ENCODE measurements around the gene NUDT14.

The NUDT14 gene

GRCh38 chr14:105176513-105176912 is 4.6 kb downstream of the NUDT14 start:
- no peaks in the 10 kb centered on the region for H3K9me3 ChIP-seq (ENCODE audit: severe bottlenecking)
- no peaks in the 10 kb centered on the region for H3K36me3 ChIP-seq (ENCODE audit: low read depth)
- H3K4me3 ChIP-seq (ENCODE audit: severe bottlenecking) = no peak overlapping the region
- H3K27ac ChIP-seq (ENCODE audit: poor library complexity, severe bottlenecking) = no peak overlapping the region
- no peaks in the 10 kb centered on the region for H3K27me3 ChIP-seq (ENCODE audit: insufficient read depth, poor library complexity, severe bottlenecking)
- ATAC-seq (ENCODE audit: low read depth) (no peak), DNase-seq (ENCODE audit: low spot score) (no peak)
- TF ChIP-seq CTCF (IDR thresholded peaks at IDR 0.05; ENCODE audit: poor library complexity, severe bottlenecking) = no peak
- peaks cover 9% of the 10 kb centered on the region for H3K4me1 ChIP-seq (ENCODE audit: insufficient read depth, poor library complexity, severe bottlenecking)

- no peak overlapping the region for H3K4me3 ChIP-seq (ENCODE audit: severe bottlenecking)
- H3K27ac ChIP-seq (ENCODE audit: poor library complexity, severe bottlenecking) = peak overlapping the region; percentile 46
- no peaks in the 10 kb centered on the region for H3K36me3 ChIP-seq (ENCODE audit: low read depth)
- ATAC-seq (ENCODE audit: low read depth) = peak; percentile 58
- no peaks in the 10 kb centered on the region for H3K9me3 ChIP-seq (ENCODE audit: severe bottlenecking)
- TF ChIP-seq CTCF (IDR thresholded peaks at IDR 0.05; ENCODE audit: poor library complexity, severe bottlenecking) = no peak
- no peaks in the 10 kb centered on the region for H3K27me3 ChIP-seq (ENCODE audit: insufficient read depth, poor library complexity, severe bottlenecking)
- no peak for DNase-seq (ENCODE audit: low spot score)
- H3K4me1 ChIP-seq (ENCODE audit: insufficient read depth, poor library complexity, severe bottlenecking) = peaks cover 6% of the 10 kb centered on the region
Observed at GRCh38 chr14:105173901-105174894, 6.9 kb downstream of the NUDT14 start.

- H3K9me3 ChIP-seq (ENCODE audit: severe bottlenecking) = no peaks in the 10 kb centered on the region
- no peak overlapping the region for H3K27ac ChIP-seq (ENCODE audit: poor library complexity, severe bottlenecking)
- H3K4me1 ChIP-seq (ENCODE audit: insufficient read depth, poor library complexity, severe bottlenecking) = peaks cover 6% of the 10 kb centered on the region
- ATAC-seq (ENCODE audit: low read depth) (no peak), DNase-seq (ENCODE audit: low spot score) (no peak)
- no peak for TF ChIP-seq CTCF (IDR thresholded peaks at IDR 0.05; ENCODE audit: poor library complexity, severe bottlenecking)
- no peaks in the 10 kb centered on the region for H3K36me3 ChIP-seq (ENCODE audit: low read depth)
- H3K27me3 ChIP-seq (ENCODE audit: insufficient read depth, poor library complexity, severe bottlenecking) = no peaks in the 10 kb centered on the region
- H3K4me3 ChIP-seq (ENCODE audit: severe bottlenecking) = no peak overlapping the region
Observed at GRCh38 chr14:105173145-105173544, 8.0 kb downstream of the NUDT14 start.

GRCh38 chr14:105172476-105172875 is 8.6 kb downstream of the NUDT14 start:
- H3K36me3 ChIP-seq (ENCODE audit: low read depth) = no peaks in the 10 kb centered on the region
- H3K4me1 ChIP-seq (ENCODE audit: insufficient read depth, poor library complexity, severe bottlenecking) = peaks cover 6% of the 10 kb centered on the region
- H3K4me3 ChIP-seq (ENCODE audit: severe bottlenecking) = no peak overlapping the region
- no peak for TF ChIP-seq CTCF (IDR thresholded peaks at IDR 0.05; ENCODE audit: poor library complexity, severe bottlenecking)
- no peak overlapping the region for H3K27ac ChIP-seq (ENCODE audit: poor library complexity, severe bottlenecking)
- H3K9me3 ChIP-seq (ENCODE audit: severe bottlenecking) = no peaks in the 10 kb centered on the region
- ATAC-seq (ENCODE audit: low read depth) (no peak), DNase-seq (ENCODE audit: low spot score) (no peak)
- H3K27me3 ChIP-seq (ENCODE audit: insufficient read depth, poor library complexity, severe bottlenecking) = no peaks in the 10 kb centered on the region

All from RWPE2 (cell line).